Measurements from ENCODE around the gene METTL1. TPM values are rescaled to one million over a fixed set of nuclear protein-coding genes. Genes with fewer than 3 reads are reported as not detected.

Gene METTL1
- total RNA-seq, 3 donors from 2014 or later, result 10.1 to 15.3 (median 10.6) TPM

DNA sequence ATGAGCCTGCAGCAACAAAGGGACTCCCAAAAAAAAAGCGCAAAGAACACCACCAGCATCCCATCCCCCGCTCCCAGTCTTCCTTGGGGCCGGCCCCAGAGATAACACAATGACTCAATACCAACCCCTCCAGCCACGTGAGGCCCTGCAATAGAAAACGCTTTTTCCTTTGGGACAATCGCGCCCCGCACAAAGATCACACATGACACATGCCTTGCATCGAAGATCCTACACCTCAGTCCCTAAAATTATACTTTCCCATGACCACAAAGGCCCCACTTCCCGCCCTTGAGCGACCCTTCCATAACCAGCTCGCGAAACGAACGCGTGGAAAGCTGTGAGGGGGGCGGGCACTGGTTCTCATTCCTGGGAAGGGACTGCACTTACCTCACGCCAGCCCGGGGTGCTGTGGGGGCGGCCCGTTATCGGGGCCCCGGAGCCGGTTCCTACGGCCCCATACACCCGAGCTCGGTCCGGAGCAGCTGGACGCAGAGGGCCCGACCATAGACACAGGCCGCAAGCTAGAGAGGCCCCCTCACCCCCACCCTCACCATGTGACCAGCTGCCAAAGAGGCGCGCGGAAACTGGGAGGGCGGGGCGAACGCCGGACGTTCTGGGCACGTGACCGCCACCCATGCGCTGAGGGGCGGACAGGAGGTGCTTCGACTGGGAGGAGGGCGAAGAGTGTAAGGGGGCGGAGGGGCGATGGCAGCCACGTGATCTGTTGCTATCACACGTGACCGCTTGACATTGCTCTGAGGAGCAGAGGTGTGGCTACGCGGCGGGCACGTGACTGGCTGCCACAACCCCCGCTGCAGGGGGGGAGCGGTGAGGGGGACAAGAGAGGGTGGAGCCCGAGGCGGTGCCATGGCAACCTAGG lies 19.9 kb downstream of the METTL1 start, which contains the start of gene CDK4:
Gene CDK4, minus strand, starts transcription at position 523 of the 880 bp plus-strand sequence. CDS start 593 bp downstream, outside the sequence.
- TF ChIP-seq, protein P1, sequence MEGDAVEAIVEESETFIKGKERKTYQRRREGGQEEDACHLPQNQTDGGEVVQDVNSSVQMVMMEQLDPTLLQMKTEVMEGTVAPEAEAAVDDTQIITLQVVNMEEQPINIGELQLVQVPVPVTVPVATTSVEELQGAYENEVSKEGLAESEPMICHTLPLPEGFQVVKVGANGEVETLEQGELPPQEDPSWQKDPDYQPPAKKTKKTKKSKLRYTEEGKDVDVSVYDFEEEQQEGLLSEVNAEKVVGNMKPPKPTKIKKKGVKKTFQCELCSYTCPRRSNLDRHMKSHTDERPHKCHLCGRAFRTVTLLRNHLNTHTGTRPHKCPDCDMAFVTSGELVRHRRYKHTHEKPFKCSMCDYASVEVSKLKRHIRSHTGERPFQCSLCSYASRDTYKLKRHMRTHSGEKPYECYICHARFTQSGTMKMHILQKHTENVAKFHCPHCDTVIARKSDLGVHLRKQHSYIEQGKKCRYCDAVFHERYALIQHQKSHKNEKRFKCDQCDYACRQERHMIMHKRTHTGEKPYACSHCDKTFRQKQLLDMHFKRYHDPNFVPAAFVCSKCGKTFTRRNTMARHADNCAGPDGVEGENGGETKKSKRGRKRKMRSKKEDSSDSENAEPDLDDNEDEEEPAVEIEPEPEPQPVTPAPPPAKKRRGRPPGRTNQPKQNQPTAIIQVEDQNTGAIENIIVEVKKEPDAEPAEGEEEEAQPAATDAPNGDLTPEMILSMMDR (IDR thresholded peaks at IDR 0.05), result no peak
- H3K36me3 ChIP-seq (ENCODE audit: low read depth), result no peaks in the 10 kb centered on the region
- intact Hi-C loops (cut with DNase I, micrococcal nuclease), result no loop called here
- H3K4me1 ChIP-seq (ENCODE audit: low read depth), result peaks cover 42% of the 10 kb centered on the region
- H3K9me3 ChIP-seq, result no peaks in the 10 kb centered on the region
- peak; percentile 98 to 100 (median 99) for DNase-seq
- H3K4me3 ChIP-seq, result peak within 1 kb of the TSS; percentile 45
- ATAC-seq, result peak; percentile 81

DNA sequence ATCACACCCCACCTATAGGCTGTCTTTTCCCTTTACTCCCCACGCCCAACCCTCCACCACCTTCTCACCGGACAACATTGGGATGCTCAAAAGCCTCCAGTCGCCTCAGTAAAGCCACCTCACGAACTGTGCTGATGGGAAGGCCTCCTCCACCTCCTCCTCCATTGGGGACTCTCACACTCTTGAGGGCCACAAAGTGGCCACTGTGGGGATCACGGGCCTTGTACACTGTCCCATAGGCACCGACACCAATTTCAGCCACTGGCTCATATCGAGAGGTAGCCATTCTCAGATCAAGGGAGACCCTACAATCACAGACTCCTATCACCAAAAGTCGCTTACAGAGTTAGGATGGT lies 20.5 kb downstream of the METTL1 start:
- H3K36me3 ChIP-seq (ENCODE audit: low read depth), result no peaks in the 10 kb centered on the region
- intact Hi-C loops (cut with DNase I, micrococcal nuclease), result no loop called here
- ATAC-seq (no peak), DNase-seq (no peak)
- H3K4me3 ChIP-seq, result peak overlapping the region; percentile 45
- TF ChIP-seq, protein P1 (IDR thresholded peaks at IDR 0.05), result no peak
- H3K4me1 ChIP-seq (ENCODE audit: low read depth), result peaks cover 36% of the 10 kb centered on the region
- H3K9me3 ChIP-seq, result no peaks in the 10 kb centered on the region

DNA sequence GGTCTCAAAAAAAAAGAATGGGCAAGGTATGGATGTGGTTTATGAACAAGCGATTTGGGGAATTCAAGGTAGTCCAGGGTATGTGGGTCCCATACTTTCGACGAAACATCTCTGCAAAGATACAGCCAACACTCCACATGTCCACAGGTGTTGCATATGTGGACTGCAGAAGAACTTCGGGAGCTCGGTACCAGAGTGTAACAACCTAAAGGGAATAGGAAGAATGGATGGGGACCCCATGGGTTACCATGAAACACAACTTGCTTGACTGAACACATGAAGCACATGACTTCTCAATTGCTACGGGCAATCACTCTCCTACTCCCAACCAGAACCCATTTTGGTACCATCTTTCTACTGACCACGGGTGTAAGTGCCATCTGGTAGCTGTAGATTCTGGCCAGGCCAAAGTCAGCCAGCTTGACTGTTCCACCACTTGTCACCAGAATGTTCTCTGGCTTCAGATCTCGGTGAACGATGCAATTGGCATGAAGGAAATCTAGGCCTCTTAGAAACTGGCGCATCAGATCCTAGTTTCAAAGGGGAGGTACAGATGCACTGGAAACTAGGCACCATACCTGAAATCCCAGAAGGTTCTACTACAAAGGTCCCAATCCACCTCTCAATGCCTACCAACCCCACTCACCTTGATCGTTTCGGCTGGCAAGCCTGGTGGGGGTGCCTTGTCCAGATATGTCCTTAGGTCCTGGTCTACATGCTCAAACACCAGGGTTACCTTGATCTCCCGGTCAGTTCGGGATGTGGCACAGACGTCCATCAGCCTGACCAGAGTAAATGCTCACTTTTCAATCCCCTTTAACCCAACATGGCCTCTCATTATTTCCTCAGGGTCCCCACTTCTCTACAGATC lies 21.1 kb downstream of the METTL1 start:
- H3K36me3 ChIP-seq (ENCODE audit: low read depth), result no peaks in the 10 kb centered on the region
- TF ChIP-seq, protein P1 (IDR thresholded peaks at IDR 0.05), result no peak
- peaks cover 30% of the 10 kb centered on the region for H3K4me1 ChIP-seq (ENCODE audit: low read depth)
- ATAC-seq (no peak), DNase-seq (no peak)
- intact Hi-C loops (cut with DNase I, micrococcal nuclease), result no loop called here
- no peak overlapping the region for H3K4me3 ChIP-seq
- H3K9me3 ChIP-seq, result no peaks in the 10 kb centered on the region

DNA sequence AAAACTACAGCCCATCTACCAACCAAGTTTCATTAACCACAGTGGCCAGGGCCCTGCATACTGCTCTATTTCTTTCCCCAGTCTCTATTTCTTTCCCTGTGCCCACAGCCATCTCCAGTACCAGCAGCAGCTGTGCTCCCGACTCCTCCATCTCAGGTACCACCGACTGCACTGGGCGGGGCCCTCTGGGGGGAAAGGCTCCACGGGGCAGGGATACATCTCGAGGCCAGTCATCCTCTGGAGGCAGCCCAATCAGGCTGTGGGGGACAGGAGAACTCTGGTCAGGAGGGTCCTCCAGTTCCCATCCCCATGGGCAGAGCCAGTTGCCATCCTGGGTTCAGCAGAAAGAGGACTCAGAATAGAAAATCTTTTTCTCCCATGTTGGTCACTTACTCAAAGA lies 22.8 kb downstream of the METTL1 start:
- no peak overlapping the region for H3K4me3 ChIP-seq
- TF ChIP-seq, protein P1 (IDR thresholded peaks at IDR 0.05), result no peak
- no peaks in the 10 kb centered on the region for H3K36me3 ChIP-seq (ENCODE audit: low read depth)
- H3K9me3 ChIP-seq, result no peaks in the 10 kb centered on the region
- intact Hi-C loops (cut with DNase I, micrococcal nuclease), result no loop called here
- ATAC-seq, result no peak
- peaks cover 29% of the 10 kb centered on the region for H3K4me1 ChIP-seq (ENCODE audit: low read depth)
- DNase-seq, result no peak

DNA sequence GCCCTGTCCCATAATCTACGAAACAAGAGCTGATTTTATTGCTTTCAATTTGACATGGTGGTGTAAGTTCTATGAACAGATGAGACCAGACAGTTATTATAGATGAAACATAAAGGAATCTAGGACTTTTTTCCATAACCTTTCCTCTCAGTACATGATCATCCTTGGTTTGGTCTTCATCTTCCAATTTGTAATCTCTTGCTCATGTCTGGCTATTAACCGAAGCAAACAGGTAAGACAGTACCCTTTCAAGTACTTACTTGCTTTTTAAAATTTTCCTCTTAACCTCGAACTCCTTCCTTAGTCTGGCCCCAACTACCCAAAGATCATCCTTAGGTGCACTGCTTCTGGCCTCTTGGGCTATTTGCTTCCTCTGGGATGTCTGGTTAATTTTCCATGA lies 25.9 kb downstream of the METTL1 start:
- Histone ChIP-seq H3K9me3 (no peaks in the 10 kb centered on the region), H3K4me3 (no peak overlapping the region), H3K4me1 (ENCODE audit: low read depth) (peaks cover 8% of the 10 kb centered on the region), H3K36me3 (ENCODE audit: low read depth) (no peaks in the 10 kb centered on the region)
- intact Hi-C loops (cut with DNase I, micrococcal nuclease), result no loop called here
- TF ChIP-seq, protein P1 (IDR thresholded peaks at IDR 0.05), result no peak
- ATAC-seq, result no peak
- no peak for DNase-seq
